Measurements from ENCODE around the gene C1orf141. TPM values are rescaled to one million over a fixed set of nuclear protein-coding genes. Genes with fewer than 3 reads are reported as not detected.

C1orf141 gene
- total and polyA plus RNA-seq, 8 donors, result 0.24 to 2.3 (median 0.40) TPM; not detected in 2

- TF ChIP-seq CTCF (IDR thresholded peaks at IDR 0.05), result no peak
- no peaks in the 10 kb centered on the region for H3K9me3 ChIP-seq
- H3K4me1 ChIP-seq, result no peaks in the 10 kb centered on the region
- no peak overlapping the region for H3K4me3 ChIP-seq
- intact Hi-C loops (cut with DNase I), result no loop called here
- H3K27me3 ChIP-seq, result no peaks in the 10 kb centered on the region
- ATAC-seq (no peak), DNase-seq (no peak)
- no peak overlapping the region for H3K27ac ChIP-seq
- H3K36me3 ChIP-seq, result no peaks in the 10 kb centered on the region
Measured at GRCh38 chr1:67165468-67166041, 30.8 kb upstream of the C1orf141 start.

GRCh38 chr1:67162954-67163353, 28.2 kb upstream of the C1orf141 start:
- no peak overlapping the region for H3K27ac ChIP-seq
- no peaks in the 10 kb centered on the region for H3K27me3 ChIP-seq
- no peaks in the 10 kb centered on the region for H3K36me3 ChIP-seq
- no peak overlapping the region for H3K4me3 ChIP-seq
- no peaks in the 10 kb centered on the region for H3K4me1 ChIP-seq
- peak; percentile 54 for ATAC-seq
- H3K9me3 ChIP-seq, result no peaks in the 10 kb centered on the region
- no peak for DNase-seq
- intact Hi-C loops (cut with DNase I), result no loop called here
- TF ChIP-seq CTCF (IDR thresholded peaks at IDR 0.05), result no peak

- intact Hi-C loops (cut with DNase I), result loop anchor here in 1 of 2 donors (10.0 kb wide), 1 partner anchor 394 kb away; no protein-coding TSS in a partner anchor
- TF ChIP-seq CTCF (IDR thresholded peaks at IDR 0.05), result no peak
- Histone ChIP-seq H3K27ac (no peak overlapping the region), H3K9me3 (no peaks in the 10 kb centered on the region), H3K27me3 (peaks cover 0 to 3% of the 10 kb centered on the region in 2 donors), H3K4me1 (no peaks in the 10 kb centered on the region), H3K4me3 (no peak overlapping the region), H3K36me3 (no peaks in the 10 kb centered on the region)
- DNase-seq, result no peak
- ATAC-seq, result no peak
Measured at GRCh38 chr1:67159233-67159632, 24.5 kb upstream of the C1orf141 start.

- H3K36me3 ChIP-seq, result no peaks in the 10 kb centered on the region
- TF ChIP-seq CTCF (IDR thresholded peaks at IDR 0.05), result no peak
- no peak overlapping the region for H3K4me3 ChIP-seq
- ATAC-seq (no peak), DNase-seq (no peak)
- H3K27ac ChIP-seq, result no peak overlapping the region
- no peaks in the 10 kb centered on the region for H3K9me3 ChIP-seq
- intact Hi-C loops (cut with DNase I), result loop anchor here in 1 of 2 donors (10.0 kb wide), 1 partner anchor 394 kb away; no protein-coding TSS in a partner anchor
- peaks cover 0 to 3% of the 10 kb centered on the region in 2 donors for H3K27me3 ChIP-seq
- no peaks in the 10 kb centered on the region for H3K4me1 ChIP-seq
Measured at GRCh38 chr1:67158401-67158800, 23.6 kb upstream of the C1orf141 start.

- DNase-seq, result no peak
- H3K4me1 ChIP-seq, result peaks cover 0 to 9% of the 10 kb centered on the region in 2 donors
- no peaks in the 10 kb centered on the region for H3K27me3 ChIP-seq
- intact Hi-C loops (cut with DNase I), result loop anchor here in 1 of 2 donors (10.0 kb wide), 1 partner anchor 386 kb away; no protein-coding TSS in a partner anchor
- H3K27ac ChIP-seq, result no peak overlapping the region
- H3K9me3 ChIP-seq, result no peaks in the 10 kb centered on the region
- H3K4me3 ChIP-seq, result no peak overlapping the region
- no peak for TF ChIP-seq CTCF (IDR thresholded peaks at IDR 0.05)
- no peaks in the 10 kb centered on the region for H3K36me3 ChIP-seq
- no peak for ATAC-seq
Measured at GRCh38 chr1:67150931-67151330, 16.2 kb upstream of the C1orf141 start.

Measured in left lung (tissue), 10 donors.